Activated effector memory CD4-positive, alpha-beta T cell treated with Interleukin-2 at 50 U/mL for 16 hours (primary cell): Measurements from ENCODE around the gene PLCD4.

Experiments
- DNase-seq: peaks from one replicate; pipeline ENCODE4 v3.0.0-alpha.2; 2020

PLCD4 gene

GRCh38 chr2:218622606-218623365 lies 15.1 kb downstream of the PLCD4 start:
- no peak for DNase-seq

GRCh38 chr2:218623366-218623705 lies 15.6 kb downstream of the PLCD4 start:
- DNase-seq, result no peak

GRCh38 chr2:218626369-218626768 lies 18.7 kb downstream of the PLCD4 start:
- DNase-seq, result no peak

GRCh38 chr2:218627939-218628338 lies 20.2 kb downstream of the PLCD4 start:
- DNase-seq, result no peak

GRCh38 chr2:218631837-218632236 lies 24.1 kb downstream of the PLCD4 start:
- DNase-seq, result no peak

- no peak for DNase-seq
These were observed 28.0 kb downstream of the PLCD4 start for GRCh38 chr2:218635719-218636118.

- DNase-seq, result no peak
These were observed 30.7 kb downstream of the PLCD4 start for GRCh38 chr2:218638372-218638771.

GRCh38 chr2:218642121-218642656 lies 34.5 kb downstream of the PLCD4 start:
- no peak for DNase-seq

- no peak for DNase-seq
These were observed 35.1 kb downstream of the PLCD4 start for GRCh38 chr2:218642786-218643185.

- no peak for DNase-seq
These were observed 36.1 kb downstream of the PLCD4 start for GRCh38 chr2:218643751-218644310.

GRCh38 chr2:218644721-218645120 lies 37.0 kb downstream of the PLCD4 start:
- no peak for DNase-seq

- DNase-seq, result no peak
These were observed 37.4 kb downstream of the PLCD4 start for GRCh38 chr2:218645126-218645525.

- peak; percentile 24 for DNase-seq
These were observed 40.5 kb downstream of the PLCD4 start for GRCh38 chr2:218648088-218648786.

GRCh38 chr2:218648787-218649100 lies 41.0 kb downstream of the PLCD4 start:
- no peak for DNase-seq

- no peak for DNase-seq
These were observed 48.1 kb downstream of the PLCD4 start for GRCh38 chr2:218655751-218656150.

GRCh38 chr2:218658671-218659257 lies 51.1 kb downstream of the PLCD4 start:
- peak; percentile 22 for DNase-seq

- peak; percentile 91 for DNase-seq
These were observed 51.7 kb downstream of the PLCD4 start, which contains the start of the genes BCS1L and ZNF142 for GRCh38 chr2:218659258-218659987. BCS1L (plus strand) TSS chr2:218659683; CDS start chr2:218660988, 1,305 bp downstream. ZNF142 (minus strand) TSS chr2:218659623; CDS start chr2:218656429, 3,194 bp downstream.

GRCh38 chr2:218659988-218660358 lies 52.3 kb downstream of the PLCD4 start:
- no peak for DNase-seq

- no peak for DNase-seq
These were observed 54.7 kb downstream of the PLCD4 start for GRCh38 chr2:218662377-218662776.

GRCh38 chr2:218662827-218663226 lies 55.1 kb downstream of the PLCD4 start:
- no peak for DNase-seq

- DNase-seq, result no peak
These were observed 56.2 kb downstream of the PLCD4 start for GRCh38 chr2:218663901-218664300.

GRCh38 chr2:218664653-218665052 lies 57.0 kb downstream of the PLCD4 start:
- DNase-seq, result no peak
